Astrocyte (in vitro differentiated cells and primary cell): ENCODE results near the gene MICAL2. TPM values are rescaled to one million over a fixed set of nuclear protein-coding genes. Genes with fewer than 3 reads are reported as not detected.
A peak's percentile ranks its signal among the peaks of the same experiment; 100 is the strongest.

Experiments
- DNase-seq: peaks from one replicate; pipeline ENCODE4 v3.0.0-alpha.2; 2010; ENCODE audit warnings: low read depth
- FAIRE-seq: peaks from 2 replicates; lab custom pipeline; 2011; peaks lifted over from hg19 to GRCh38; lab: Jason Lieb, UNC
- H2AFZ ChIP-seq: 2 replicates; pipeline ENCODE4 v1.6.0; 2012; ENCODE audit warnings: low read depth, low read length, inconsistent platforms
- H3K27ac ChIP-seq: 2 replicates; pipeline ENCODE4 v1.5.1; 2011; ENCODE audit warnings: low read depth, low read length, inconsistent platforms
- H3K27me3 ChIP-seq: 2 replicates; pipeline ENCODE4 v1.6.0; 2011; ENCODE audit warnings: low read length, inconsistent platforms; ENCODE audit not compliant: insufficient read depth
- H3K36me3 ChIP-seq: 2 replicates; pipeline ENCODE4 v1.5.1; 2011; ENCODE audit warnings: low read length, inconsistent platforms; ENCODE audit not compliant: insufficient read depth
- H3K4me1 ChIP-seq: 2 replicates; pipeline ENCODE4 v1.5.1; 2011; ENCODE audit warnings: low read length, inconsistent platforms; ENCODE audit not compliant: insufficient read depth
- H3K4me2 ChIP-seq: 2 replicates; pipeline ENCODE4 v1.6.0; 2012; ENCODE audit warnings: low read length, inconsistent platforms
- H3K4me3 ChIP-seq: 2 replicates; pipeline ENCODE4 v1.5.1; 2011; ENCODE audit warnings: low read depth, mild to moderate bottlenecking, low read length, inconsistent platforms; ENCODE audit not compliant: insufficient read depth
- H3K79me2 ChIP-seq: 2 replicates; pipeline ENCODE4 v1.6.0; 2012; ENCODE audit warnings: mild to moderate bottlenecking, low read length, inconsistent platforms; ENCODE audit not compliant: insufficient read depth
- H3K9ac ChIP-seq: 2 replicates; pipeline ENCODE4 v1.6.0; 2012; ENCODE audit warnings: mild to moderate bottlenecking, low read length, inconsistent platforms
- H3K9me3 ChIP-seq: 2 replicates; pipeline ENCODE4 v1.5.1; 2012; ENCODE audit warnings: low read depth, mild to moderate bottlenecking, low read length, inconsistent platforms; ENCODE audit not compliant: insufficient read depth
- H4K20me1 ChIP-seq: 2 replicates; pipeline ENCODE4 v1.6.0; 2012; ENCODE audit warnings: low read length, inconsistent platforms; ENCODE audit not compliant: insufficient read depth
- H3K27ac Mint-ChIP-seq: one replicate; pipeline ENCODE4 v1.8.0; 2021; ENCODE audit warnings: mild to moderate bottlenecking, mixed read lengths; ENCODE audit not compliant: unreplicated experiment
- H3K27me3 Mint-ChIP-seq: one replicate; pipeline ENCODE4 v1.8.0; 2021; ENCODE audit warnings: low read depth, mixed read lengths; ENCODE audit not compliant: unreplicated experiment
- H3K36me3 Mint-ChIP-seq: one replicate; pipeline ENCODE4 v1.8.0; 2021; ENCODE audit warnings: low read depth, mixed read lengths; ENCODE audit not compliant: unreplicated experiment
- H3K4me1 Mint-ChIP-seq: one replicate; pipeline ENCODE4 v1.8.0; 2021; ENCODE audit warnings: low read depth, mixed read lengths; ENCODE audit not compliant: unreplicated experiment
- H3K4me3 Mint-ChIP-seq: one replicate; pipeline ENCODE4 v1.8.0; 2021; ENCODE audit warnings: mild to moderate bottlenecking, moderate library complexity, mixed read lengths; ENCODE audit not compliant: unreplicated experiment
- H3K9me3 Mint-ChIP-seq: one replicate; pipeline ENCODE4 v1.8.0; 2021; ENCODE audit warnings: mild to moderate bottlenecking, mixed read lengths; ENCODE audit not compliant: unreplicated experiment
- EZH2 ChIP-seq: IDR thresholded peaks from 2 replicates; pipeline ENCODE4 v1.6.1; 2012; ENCODE audit warnings: mild to moderate bottlenecking, low read length, inconsistent platforms; ENCODE audit not compliant: insufficient read depth
- total RNA-seq: library from RNA; stranded (reverse); gene quantifications from 2 replicates; pipeline ENCODE4 v1.2.1, GENCODE V29; 2021
- TF ChIP-seq, protein P1 (sequence below): IDR thresholded peaks from 2 replicates; pipeline ENCODE4 v1.5.1; 2011; ENCODE audit warnings: low read depth, mild to moderate bottlenecking, inconsistent platforms, low read length, moderate library complexity; ENCODE audit not compliant: insufficient read depth

Gene MICAL2
- total RNA-seq, 1 donor from 2014 or later: 357 TPM

DNA sequence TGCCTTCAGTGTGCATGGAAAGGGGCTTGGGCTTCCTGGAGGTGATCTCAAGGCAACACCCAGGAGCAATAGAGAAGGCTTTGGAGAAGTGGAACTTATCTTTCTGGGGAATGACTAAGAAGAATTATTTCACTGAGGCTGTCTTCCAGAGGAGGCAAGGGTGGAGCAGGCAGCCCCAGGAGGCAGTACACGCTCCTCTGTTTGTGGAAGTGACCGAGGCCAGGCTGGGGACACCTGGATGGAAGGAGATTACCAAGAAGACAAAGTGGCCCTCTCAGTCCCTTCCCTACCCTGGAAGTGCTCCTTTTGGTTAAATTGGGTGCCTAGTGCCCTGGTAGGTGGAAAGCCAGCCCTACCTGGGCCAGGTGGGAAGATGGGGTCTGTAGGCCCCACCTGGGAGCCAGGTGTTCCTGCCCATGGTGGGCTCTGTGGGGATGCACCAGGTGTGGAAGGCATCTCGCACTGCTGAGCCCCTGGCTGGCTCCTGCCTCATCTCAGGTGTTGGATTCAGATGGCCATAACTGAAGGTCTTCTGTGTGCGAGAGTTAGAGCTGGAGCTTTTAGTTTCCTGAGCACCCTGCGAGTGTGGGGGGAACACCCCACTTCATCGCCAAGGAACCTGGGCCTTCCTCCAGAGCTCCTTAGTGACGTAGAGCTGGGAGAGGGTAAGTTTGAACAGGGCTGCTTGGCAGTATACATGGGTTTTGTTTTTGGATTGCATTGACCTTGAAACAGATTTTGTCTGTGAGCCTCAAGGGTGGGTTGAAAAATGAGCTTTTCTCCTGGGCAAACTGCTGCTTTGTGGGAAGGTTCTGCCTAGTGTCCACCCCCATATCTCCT is 46.1 kb downstream of the MICAL2 start:
- Histone ChIP-seq H3K4me1 (peaks cover 58% of the 10 kb centered on the region), H3K4me3 (no peak overlapping the region), H4K20me1 (peaks cover 13% of the 10 kb centered on the region), H3K27ac (peak overlapping the region; percentile 99), H3K9ac (peak overlapping the region; percentile 90), H3K27me3 (no peaks in the 10 kb centered on the region), H3K36me3 (peaks cover 59% of the 10 kb centered on the region), H3K79me2 (peaks cover 92% of the 10 kb centered on the region), H3K9me3 (no peaks in the 10 kb centered on the region), H2AFZ (no peak overlapping the region), H3K4me2 (peak overlapping the region; percentile 49)
- Mint-ChIP-seq H3K27ac (peak overlapping the region; percentile 81), H3K4me3 (no peak overlapping the region), H3K4me1 (peaks cover 57% of the 10 kb centered on the region), H3K9me3 (no peaks in the 10 kb centered on the region), H3K27me3 (no peaks in the 10 kb centered on the region), H3K36me3 (peaks cover 36% of the 10 kb centered on the region)
- TF ChIP-seq EZH2: no peak
- TF ChIP-seq, protein P1, sequence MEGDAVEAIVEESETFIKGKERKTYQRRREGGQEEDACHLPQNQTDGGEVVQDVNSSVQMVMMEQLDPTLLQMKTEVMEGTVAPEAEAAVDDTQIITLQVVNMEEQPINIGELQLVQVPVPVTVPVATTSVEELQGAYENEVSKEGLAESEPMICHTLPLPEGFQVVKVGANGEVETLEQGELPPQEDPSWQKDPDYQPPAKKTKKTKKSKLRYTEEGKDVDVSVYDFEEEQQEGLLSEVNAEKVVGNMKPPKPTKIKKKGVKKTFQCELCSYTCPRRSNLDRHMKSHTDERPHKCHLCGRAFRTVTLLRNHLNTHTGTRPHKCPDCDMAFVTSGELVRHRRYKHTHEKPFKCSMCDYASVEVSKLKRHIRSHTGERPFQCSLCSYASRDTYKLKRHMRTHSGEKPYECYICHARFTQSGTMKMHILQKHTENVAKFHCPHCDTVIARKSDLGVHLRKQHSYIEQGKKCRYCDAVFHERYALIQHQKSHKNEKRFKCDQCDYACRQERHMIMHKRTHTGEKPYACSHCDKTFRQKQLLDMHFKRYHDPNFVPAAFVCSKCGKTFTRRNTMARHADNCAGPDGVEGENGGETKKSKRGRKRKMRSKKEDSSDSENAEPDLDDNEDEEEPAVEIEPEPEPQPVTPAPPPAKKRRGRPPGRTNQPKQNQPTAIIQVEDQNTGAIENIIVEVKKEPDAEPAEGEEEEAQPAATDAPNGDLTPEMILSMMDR: no peak
- no peak for FAIRE-seq
- no peak for DNase-seq

DNA sequence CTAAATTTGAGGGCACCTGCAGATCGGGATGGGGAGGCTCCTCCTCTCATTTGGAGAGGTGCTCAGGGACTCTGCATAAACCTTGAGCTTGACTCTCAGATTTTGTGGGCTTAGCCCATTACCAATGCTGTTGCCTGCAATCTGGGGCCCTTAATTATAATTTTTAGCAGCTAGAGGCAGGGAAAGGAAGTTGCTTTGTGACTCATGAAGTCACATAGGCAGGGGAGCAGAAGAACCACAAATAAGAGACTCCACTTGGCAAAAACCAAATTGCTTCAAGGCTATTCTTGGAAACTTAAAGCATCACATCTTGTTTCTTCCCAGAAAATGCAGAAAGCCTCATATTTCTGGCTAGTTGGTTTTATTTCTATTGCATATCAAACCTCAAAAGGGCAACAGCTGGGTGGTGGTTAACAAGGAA is 46.9 kb downstream of the MICAL2 start:
- Mint-ChIP-seq H3K27me3 (no peaks in the 10 kb centered on the region), H3K4me3 (no peak overlapping the region), H3K4me1 (peaks cover 59% of the 10 kb centered on the region), H3K27ac (peak overlapping the region; percentile 81), H3K9me3 (no peaks in the 10 kb centered on the region), H3K36me3 (peaks cover 43% of the 10 kb centered on the region)
- Histone ChIP-seq H3K27me3 (no peaks in the 10 kb centered on the region), H4K20me1 (peaks cover 10% of the 10 kb centered on the region), H3K4me3 (no peak overlapping the region), H3K9ac (peak overlapping the region; percentile 90), H2AFZ (no peak overlapping the region), H3K4me1 (peaks cover 60% of the 10 kb centered on the region), H3K27ac (peak overlapping the region; percentile 99), H3K9me3 (no peaks in the 10 kb centered on the region), H3K79me2 (peaks cover 94% of the 10 kb centered on the region), H3K36me3 (peaks cover 66% of the 10 kb centered on the region), H3K4me2 (peak overlapping the region; percentile 49)
- DNase-seq (peak; percentile 97), FAIRE-seq (peak; percentile 13)
- TF ChIP-seq EZH2: no peak
- TF ChIP-seq, protein P1: no peak

DNA sequence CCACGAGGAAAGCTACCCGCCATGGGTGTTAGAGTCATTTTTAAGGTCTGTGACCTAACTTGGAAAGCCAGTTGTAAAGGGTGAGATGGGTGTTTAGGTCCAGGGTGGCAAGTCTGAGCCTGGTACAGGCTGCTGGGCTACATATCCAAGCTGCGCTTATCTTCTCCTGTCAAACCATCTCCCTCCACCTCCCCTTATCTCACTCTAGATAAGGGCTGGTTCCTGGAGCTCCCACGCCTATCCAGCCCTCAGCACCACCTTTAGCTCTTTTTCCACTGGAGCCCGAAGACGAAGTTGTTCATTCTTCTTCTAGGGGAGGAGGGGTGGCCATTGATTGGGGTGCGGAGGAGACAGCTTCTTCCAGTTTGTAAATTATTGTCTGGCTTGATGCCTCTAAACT is 48.5 kb downstream of the MICAL2 start:
- Mint-ChIP-seq H3K9me3 (no peaks in the 10 kb centered on the region), H3K36me3 (peaks cover 50% of the 10 kb centered on the region), H3K4me1 (peaks cover 71% of the 10 kb centered on the region), H3K27ac (peak overlapping the region; percentile 66), H3K27me3 (no peaks in the 10 kb centered on the region), H3K4me3 (no peak overlapping the region)
- no peak overlapping the region for H2AFZ ChIP-seq
- H3K27ac ChIP-seq: peak overlapping the region; percentile 99
- no peak for FAIRE-seq
- peaks cover 84% of the 10 kb centered on the region for H3K79me2 ChIP-seq
- DNase-seq: no peak
- no peak for TF ChIP-seq EZH2
- TF ChIP-seq, protein P1: no peak
- peak overlapping the region; percentile 90 for H3K9ac ChIP-seq
- H3K9me3 ChIP-seq: no peaks in the 10 kb centered on the region
- H3K4me1 ChIP-seq: peaks cover 76% of the 10 kb centered on the region
- H3K4me2 ChIP-seq: peak overlapping the region; percentile 58
- no peaks in the 10 kb centered on the region for H3K27me3 ChIP-seq
- H3K36me3 ChIP-seq: peaks cover 64% of the 10 kb centered on the region
- H3K4me3 ChIP-seq: no peak overlapping the region
- H4K20me1 ChIP-seq: peaks cover 6% of the 10 kb centered on the region
